DMS 273 (cell line): Measurements from ENCODE around the gene GAS7.
A peak's percentile ranks its signal among the peaks of the same experiment; 100 is the strongest.

ENCODE experiments used
- DNase-seq: peaks from one replicate; lab custom pipeline; 2025; ENCODE audit not compliant: unreplicated experiment; lab: John Stamatoyannopoulos, UW

The GAS7 gene

GRCh38 chr17:9956474-9957131 lies 241.8 kb downstream of the GAS7 start:
- DNase-seq: no peak

DNA sequence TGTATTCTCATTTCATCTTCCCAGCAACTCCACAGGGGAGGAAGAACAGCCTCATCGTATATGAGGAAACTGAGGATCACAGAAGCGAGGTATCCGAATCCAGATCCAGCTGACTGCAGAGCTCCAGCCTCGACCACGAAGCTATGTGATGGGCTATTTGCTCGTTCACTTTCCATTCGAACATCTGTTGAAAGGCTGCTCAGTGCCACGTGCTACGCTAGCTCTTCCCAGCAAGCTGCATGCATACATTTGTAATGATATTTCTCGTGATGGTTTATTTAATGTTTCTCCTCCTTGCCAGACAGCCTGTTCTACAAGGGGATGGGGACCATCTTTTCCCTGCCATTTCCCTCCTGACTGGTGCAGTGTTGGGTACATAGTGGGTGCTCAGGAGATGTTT lies 244.9 kb downstream of the GAS7 start:
- no peak for DNase-seq

DNA sequence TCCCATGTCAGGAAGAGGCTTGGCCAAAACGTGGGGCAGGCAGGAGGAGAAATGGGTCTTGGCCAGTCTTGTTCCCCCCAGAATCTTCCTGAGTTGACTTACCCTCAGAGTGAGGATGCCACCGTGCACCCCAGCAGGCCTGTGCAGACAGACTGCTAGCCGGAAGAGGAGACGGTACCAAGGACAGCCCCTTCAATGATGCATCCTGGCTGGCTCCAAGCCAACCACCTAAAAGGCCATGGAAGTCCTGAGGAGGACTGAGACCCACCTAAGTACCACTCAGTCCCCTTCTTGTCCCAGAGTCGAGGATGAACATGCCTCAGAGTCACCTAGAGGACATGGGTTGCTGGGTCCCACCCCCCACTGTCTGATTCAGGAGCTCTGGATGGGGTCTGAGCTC lies 246.6 kb downstream of the GAS7 start:
- DNase-seq: no peak

DNA sequence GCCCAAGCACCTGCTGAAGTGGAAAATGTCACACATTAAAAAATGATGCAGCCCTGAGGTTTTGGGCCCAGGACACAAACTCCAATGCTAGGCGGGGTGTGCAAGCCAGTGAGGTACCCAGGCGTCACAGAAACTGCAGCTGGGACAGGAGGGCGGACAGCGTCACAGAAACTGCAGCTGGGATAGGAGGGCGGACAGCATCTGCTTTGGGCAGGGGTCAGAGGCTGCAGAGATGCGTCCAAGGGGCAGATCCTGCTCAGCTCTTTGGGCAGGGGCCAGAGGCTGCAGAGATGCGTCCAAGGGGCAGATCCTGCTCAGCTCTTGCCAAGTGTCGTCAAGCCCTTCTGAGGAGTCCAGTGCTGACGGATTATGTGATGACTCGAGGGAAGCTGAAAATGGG lies 249.5 kb downstream of the GAS7 start:
- DNase-seq: no peak

- no peak for DNase-seq
Measured at GRCh38 chr17:9944704-9945103, 253.7 kb downstream of the GAS7 start.

DNA sequence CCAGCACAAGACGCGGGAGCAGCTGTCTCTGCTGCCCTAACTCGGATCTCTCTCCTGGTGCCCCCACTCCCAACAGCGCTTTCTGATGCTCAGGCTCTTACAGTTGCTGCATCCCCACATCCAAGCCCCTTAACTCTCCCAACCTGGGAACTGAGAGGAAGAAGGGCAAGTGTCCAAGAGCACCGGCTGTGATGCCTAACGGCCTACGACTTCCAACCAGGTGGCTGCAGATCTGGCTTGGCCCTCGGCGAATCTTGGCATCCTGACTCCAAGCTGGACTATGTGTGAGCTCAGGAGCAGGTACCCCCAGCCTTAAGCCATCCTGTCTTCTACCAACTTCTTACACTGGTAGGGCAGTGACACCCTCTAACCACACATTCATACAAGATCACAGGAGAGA lies 255.1 kb downstream of the GAS7 start:
- no peak for DNase-seq

DNA sequence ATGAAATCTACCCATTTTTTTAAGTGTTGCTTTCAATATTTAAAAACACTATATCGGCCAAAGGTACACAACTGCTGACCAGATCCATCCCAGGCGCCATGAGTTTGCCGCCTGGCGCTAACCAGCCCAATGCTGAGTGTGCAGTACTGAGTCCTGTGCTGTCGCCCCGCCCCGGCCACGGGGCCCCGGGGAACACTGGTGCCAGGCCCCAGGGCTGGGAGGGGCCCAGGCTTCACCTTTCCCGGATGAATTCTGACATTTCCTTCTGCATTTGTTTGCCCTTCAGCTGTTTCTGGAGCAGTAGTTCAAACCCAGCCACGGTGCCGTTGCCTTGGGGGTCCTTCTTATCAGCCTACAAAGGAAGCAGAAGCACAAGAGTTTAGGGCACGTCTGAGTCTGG lies 255.5 kb downstream of the GAS7 start:
- no peak for DNase-seq

DNA sequence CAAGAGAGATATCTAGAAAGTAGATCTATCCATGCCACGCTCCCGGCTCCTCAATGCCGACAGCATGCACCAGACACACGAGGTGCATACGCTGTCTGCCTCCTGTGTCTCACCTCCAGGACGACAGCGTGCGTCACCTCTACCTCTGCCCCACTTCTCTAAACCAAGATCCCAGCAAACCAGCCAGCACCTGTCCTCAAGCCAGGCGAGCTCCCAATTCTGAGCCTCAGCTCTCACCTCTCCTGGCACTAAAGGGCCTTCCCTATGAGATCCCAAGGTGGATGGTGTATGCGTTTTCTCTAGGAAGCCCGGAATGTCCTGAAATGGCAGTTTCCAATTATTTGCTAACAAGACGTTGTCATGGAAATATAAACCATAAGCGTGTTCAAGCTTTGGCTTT lies 257.1 kb downstream of the GAS7 start:
- no peak for DNase-seq

GRCh38 chr17:9940841-9941240 lies 257.6 kb downstream of the GAS7 start:
- no peak for DNase-seq

- no peak for DNase-seq
Measured at GRCh38 chr17:9938764-9939163, 259.6 kb downstream of the GAS7 start.

- DNase-seq: no peak
Measured at GRCh38 chr17:9937901-9938300, 260.5 kb downstream of the GAS7 start.

GRCh38 chr17:9937241-9937761 lies 261.1 kb downstream of the GAS7 start:
- peak; percentile 6 for DNase-seq

GRCh38 chr17:9936095-9936494 lies 262.3 kb downstream of the GAS7 start:
- DNase-seq: no peak

GRCh38 chr17:9935408-9935807 lies 263.0 kb downstream of the GAS7 start:
- no peak for DNase-seq

DNA sequence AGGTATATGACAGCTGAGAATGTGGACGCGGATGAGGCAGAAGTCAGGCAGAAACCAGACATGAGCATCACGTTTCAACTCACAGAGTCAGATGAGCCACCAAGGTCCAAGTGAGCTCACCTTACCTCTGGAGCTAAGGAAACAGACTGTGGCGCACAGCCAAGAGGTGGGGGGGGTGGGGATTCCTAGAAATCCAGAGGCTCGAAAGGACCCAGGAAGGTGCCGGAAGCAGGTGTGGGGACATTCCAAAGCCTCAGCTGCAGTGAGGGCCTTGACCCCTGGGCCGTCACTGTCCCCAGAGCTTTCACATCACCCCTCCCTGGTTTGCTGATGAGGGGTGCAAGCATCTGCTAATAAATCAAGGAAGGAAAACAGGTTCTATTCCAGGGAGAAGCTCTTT lies 264.1 kb downstream of the GAS7 start:
- DNase-seq: no peak

DNA sequence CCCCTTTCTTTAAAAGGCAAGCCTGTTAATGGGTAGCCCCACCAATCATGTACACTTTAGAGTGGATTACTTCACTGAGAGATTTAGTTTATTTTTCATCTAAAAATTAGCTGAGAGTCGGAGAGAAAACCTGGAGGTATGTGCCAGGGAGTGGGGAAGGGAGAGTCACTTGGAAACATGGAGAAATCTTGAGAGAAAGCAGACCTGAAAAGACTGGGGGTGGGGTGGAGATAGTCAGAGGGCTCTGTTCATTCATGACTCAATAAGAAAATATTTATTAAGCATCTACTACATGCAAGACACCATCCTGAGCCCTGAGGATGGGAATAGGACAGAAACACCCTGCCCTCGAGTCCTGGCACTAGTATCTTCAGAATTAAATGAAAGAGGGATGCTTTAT lies 265.9 kb downstream of the GAS7 start:
- DNase-seq: no peak

GRCh38 chr17:9931144-9931741 lies 267.2 kb downstream of the GAS7 start:
- no peak for DNase-seq

DNA sequence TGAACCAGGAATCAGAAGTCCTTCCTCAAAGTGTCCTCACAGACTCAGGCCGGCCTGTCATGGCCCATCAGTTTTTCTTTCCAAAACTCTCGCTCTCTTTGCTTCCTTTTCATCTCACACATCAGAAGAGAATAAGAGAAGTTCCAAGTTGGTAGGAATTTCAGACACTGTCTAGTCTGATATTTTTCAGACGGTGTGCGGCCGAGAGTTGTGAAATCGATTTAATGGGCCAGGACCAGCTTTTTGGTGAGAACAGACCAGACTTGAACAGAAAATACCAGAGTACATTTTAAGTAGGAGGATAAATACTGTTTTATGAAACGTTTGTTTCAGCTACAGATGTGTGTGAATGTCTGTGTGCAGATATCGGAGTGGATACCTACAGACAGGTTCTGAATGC lies 268.5 kb downstream of the GAS7 start:
- no peak for DNase-seq

DNA sequence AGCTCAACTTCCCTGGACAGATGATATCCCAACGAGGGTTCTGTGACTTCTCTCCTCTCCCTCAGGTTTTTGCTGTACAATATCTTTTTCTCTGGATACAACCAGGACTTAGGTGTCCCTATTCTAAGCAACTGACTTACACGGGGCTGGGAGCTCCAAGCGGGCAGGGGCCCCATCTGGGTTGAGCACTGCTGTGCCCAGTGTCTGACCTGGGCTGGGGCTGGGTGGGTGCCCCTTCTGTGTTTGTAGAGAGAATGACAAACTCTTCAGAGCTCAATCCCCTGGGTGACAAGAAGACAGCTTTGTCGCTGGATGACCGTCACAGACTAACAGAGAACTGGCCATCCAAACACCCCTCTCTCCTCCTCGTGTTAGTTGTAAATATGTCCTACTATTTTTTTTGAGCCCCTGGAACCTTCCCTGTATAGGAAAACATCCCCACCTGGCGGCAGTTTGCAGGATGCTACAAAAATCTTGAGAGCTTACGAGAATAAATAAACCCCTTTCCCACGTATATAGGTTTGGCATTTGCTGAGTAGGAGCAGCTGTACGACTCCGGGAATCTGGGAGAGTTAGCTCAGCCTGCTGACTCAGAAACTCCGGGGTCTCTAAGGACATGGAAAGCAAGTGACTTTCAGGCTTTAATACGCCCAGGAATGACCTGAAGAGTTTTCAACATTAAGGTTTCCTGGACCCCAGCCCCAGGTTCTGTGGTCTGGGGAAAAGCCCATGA lies 269.6 kb downstream of the GAS7 start:
- peak; percentile 80 for DNase-seq

- no peak for DNase-seq
Measured at GRCh38 chr17:9926150-9926804, 272.1 kb downstream of the GAS7 start.

DNA sequence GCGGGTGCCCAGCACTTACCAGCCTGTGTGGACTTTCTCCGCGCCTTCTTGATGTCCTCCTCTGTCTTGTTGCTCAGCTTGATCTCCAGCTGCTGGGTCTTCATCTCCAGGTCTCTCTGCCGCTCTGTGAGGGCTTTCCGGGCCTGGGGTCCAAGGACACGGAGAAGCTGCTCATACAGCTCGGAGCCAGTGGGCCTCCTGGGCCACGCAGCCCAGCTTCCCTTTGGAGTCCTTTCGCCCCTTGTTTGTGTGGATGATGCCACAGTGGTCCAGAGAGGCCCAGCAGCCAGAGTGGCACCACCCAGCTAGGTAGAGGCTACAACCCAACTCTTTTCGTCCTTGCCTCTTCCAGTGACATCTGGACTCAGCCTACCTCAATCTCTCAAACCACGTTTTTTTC lies 272.9 kb downstream of the GAS7 start:
- no peak for DNase-seq

DNA sequence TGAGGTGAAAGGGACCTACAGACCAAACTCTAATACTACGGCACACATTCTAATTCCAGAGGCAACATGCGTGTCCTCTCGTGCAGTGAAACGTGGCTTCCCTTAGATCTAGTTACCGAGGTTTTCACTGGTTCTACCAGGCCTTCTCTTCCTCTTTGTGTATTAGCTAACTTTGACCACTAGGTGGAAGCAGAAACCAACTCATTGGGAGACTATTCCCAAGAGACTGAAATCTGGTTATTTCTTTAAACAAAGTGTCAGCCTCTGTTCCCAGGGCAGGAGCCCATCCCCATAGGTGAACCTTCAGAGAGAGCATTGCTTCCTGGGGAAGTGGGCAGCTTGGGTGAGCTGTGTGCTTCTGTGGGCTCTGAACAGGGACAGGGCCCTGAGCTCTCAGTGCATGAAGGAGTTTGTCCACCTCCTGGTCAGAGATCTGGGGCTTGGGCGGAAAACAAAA lies 273.6 kb downstream of the GAS7 start:
- DNase-seq: peak; percentile 86
